ENCODE data around the gene C10orf95.
"Not testable (repeated sequence)": the region's sequence is repeated elsewhere in the genome, so short reads cannot be mapped to it uniquely, and the experiment has no call there.

The C10orf95 gene, protein sequence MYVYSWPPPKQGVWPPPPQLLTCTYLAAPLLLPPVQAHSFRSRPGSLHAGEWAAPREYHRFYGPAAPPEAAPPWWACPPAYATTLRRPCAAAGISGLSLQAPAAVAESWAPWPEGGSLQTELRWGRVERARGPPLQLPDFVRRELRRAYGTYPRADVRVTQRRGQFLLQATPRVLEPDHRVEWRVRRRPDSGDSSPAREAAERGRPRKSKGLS

DNA sequence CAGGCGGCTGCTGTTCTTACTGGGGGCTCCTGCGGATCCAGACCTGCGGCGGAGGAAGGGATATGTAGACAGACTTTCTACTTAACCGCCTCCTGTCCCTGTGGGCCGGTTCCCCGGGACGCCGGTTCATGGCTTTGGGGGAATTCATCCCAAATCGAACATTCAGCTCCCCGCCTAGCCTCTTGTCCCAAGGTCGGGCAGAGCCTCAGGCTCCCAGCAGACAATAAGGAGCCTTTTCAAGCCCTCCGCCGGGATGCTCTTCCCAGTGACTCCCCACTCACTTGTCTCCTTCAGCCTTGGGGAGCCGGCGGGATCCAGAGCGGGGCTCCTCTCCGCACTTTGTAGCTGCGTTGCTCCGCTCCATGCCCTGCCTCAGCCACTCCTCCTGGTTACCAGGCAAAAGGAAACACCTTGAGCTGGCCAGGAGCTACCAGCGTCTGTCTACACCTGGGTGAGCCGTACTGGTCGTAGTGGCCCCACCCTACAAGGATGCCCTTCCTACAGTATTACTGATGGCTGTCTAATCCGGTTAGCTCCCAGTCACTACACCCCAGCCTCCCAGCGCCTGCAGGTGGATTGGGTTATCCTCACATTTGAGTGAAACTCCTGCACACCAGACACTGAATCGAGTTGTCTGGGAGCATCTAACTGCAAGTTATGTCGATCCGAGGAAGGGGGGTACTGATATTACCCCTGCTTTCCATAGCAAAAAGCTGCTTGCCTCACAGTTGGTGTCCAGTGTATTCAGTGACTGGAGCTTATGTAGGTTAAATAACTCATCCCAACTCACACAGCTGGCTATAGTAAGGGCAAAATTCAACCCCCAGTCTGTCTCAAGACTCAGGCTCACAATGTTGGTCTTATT, at the start of gene C10orf95:
Gene C10orf95 (minus strand): TSS at position 439 of the 865 bp plus-strand sequence. CDS start 450 bp downstream, outside the sequence.
- no peak for DNase-seq

- not testable (repeated sequence) for DNase-seq
These were observed 49.3 kb upstream of the C10orf95 start for GRCh38 chr10:102500686-102501085.

DNA sequence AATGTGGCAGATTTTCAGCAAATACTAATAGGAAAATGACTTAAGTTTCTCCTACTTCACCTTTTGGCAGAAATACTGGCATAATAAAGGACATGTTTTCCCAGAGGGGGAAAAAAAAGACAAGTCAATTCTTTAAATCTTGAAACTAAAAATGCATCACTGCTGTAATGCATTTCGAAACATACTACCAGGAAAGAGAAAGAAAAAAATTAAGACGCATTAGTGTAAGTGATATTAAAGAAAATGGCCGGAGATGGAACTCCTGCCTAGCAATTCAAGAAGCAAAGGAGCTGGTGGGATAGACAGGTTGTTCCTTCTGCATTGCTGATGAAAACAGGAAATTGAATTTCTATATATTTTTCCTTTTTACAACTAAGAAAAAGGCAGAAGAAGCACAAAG, 48.0 kb upstream of the C10orf95 start:
- DNase-seq: no peak

DNA sequence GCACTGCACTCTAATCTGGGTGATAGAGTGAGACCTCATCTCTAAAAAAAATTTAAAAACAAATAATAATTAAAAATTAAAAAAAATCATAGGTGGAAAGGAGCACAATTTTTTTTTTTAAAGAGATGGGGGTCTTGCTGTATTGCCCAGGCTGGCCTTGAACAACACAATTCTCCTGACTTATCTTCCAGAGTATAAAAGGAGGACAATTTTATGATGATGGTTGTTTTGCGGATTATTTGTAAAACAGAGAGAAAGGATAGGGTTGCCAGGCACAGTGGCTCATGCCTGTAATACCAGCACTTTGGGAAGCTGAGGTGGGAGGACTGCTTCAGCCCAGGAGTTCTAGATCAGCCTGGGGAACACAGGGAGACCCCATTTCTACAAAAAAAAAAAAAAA, 46.2 kb upstream of the C10orf95 start:
- no peak for DNase-seq

- no peak for DNase-seq
These were observed 42.4 kb upstream of the C10orf95 start for GRCh38 chr10:102493771-102494170.

GRCh38 chr10:102492983-102493382, 41.6 kb upstream of the C10orf95 start:
- no peak for DNase-seq

DNA sequence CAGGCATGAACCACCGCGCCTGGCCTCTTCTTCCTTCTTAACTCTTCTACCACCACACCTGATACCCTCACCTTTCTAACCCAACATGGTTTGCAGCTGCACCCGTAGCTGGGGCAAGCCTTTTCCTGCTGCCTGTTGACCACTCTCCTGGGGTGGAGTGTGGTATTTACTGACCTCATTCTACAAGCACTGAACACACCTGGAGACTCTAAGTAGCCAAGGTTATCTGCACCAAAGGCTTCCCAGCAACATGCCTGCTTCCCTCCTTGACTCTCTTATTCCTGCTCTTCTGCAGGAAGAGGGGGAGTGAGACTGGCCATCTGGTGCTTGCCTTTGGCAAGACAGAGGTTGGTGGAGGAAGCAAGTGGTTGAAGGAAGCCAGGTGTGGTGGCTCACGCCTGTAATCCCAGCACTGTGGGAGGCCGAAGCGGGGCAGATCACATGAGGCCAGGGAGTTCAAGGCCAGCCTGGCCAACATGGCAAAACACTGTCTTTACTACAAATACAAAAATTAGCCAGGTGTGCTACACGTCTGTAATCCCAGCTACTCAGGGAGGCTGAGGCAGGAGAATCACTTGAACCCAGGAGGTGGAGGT, 41.1 kb upstream of the C10orf95 start:
- no peak for DNase-seq

DNA sequence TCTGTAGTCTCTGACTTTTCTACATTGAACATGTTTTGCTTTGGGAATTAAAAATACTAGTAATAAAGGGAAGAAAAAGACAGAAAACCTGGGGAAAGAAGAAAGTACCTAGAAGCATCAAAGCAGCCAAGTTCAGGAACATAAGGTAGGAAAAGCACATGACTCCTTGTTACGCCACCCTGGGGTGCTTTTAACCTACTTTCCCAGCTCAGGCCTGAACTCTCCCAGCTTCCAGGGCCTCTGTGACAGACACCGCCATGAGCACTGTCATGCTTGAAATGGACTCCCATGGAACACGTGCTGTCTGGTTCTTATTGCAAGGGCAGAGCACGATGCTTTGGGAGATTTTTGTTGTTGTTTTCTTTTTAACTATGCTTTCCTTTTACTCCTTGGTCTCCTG, 39.8 kb upstream of the C10orf95 start:
- no peak for DNase-seq

GRCh38 chr10:102485093-102485784, 33.9 kb upstream of the C10orf95 start:
- DNase-seq: no peak

DNA sequence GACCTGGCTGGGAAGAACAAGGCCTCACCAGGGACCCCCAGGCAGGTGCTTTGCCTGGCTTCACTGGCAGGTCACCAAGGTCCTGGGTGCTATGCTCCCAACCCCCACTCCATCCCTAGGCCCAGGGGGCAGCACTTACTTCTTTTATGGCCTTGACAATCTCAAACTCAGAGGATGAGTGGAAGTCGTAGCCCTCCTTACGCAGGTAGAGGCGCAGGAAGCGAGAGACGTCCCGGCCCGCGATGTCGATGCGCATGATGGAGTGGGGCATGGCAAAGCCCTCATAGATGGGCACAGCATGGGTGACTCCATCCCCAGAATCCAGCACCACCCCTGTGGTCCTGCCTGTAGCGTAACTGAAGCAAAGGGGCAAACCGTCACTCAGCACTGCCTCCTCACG, 32.7 kb upstream of the C10orf95 start:
- no peak for DNase-seq

DNA sequence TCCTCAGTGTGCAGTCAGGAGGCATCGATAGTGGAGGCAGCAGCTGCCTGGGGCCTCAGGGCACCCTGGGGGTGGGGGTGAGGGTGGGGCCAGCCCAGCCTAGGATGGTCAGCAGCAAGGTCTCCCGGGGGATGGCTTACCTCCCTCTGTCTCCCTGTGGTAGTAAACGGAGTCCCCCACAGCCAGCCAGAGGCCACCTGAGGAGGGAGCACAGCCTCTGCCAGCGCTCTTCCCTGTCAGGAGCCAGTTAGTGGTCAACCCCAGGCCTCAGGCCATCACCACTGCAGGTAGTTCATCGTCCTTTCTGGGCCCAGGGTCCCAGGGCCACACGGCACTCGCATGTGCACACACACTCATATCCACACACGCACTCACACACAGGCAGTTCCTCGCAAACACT, 29.1 kb upstream of the C10orf95 start:
- DNase-seq: no peak

- DNase-seq: no peak
These were observed 28.3 kb upstream of the C10orf95 start for GRCh38 chr10:102479651-102480050.

DNA sequence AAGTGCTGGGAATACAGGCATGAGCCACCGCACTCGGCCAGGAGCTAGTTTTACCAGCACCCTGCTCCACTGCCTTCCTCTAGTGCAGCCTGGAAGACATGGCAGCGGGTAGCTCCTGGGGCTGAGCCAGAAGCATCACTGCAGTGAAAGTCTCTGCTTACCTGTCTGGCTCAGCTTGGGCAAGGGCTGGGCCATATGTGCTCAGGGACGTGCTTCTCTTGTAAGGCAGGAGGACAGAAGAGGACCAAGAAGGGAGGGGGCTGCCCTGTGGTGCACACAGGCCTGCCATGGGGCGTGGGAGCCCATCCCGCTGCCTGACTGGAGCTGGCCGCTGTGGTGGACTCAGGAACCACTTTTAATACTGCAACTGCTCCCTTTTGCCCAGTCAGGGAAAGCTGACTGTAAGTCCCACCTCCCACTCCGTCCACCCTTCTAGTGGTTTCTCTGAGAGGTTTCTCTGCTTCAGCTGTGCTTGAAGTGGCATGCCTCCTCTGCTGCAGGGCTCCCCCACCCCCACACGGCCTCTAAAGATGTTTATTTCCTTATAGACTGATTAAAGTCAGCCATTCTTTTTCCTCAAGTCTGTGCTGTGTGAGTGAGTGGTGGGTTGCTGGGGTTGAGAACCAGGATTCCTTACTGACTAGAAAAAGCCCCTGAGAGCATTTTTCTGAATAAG, 25.3 kb upstream of the C10orf95 start:
- no peak for DNase-seq

DNA sequence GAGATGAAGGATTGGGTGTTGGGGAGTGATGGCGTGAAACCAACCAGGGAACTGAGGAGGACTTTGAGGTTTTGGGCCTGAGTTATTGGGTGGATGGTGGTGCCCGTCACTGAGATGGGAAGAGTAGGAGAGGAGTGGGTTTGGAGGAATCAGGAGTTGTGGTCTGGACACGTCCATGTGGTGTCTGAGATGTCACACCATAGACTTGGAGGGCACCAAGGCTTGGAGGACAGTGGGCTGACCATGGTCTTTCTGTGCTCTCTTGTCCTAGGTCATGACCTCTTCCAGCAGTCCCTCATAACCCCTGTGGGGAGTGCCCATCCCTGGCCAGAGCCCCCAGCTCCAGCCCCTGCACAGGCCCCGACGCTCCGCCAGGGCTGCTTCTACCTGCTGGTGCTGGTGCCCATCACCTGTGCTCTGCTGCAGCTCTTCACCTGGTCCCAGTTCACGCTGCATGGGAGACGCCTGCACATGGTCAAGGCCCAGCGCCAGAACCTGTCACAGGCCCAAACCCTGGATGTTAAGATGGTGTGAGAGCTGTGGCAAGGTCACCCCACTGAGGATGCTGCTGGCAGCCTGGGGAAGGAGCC, 24.2 kb upstream of the C10orf95 start:
- no peak for DNase-seq

GRCh38 chr10:102473445-102474331, 22.3 kb upstream of the C10orf95 start:
- no peak for DNase-seq

DNA sequence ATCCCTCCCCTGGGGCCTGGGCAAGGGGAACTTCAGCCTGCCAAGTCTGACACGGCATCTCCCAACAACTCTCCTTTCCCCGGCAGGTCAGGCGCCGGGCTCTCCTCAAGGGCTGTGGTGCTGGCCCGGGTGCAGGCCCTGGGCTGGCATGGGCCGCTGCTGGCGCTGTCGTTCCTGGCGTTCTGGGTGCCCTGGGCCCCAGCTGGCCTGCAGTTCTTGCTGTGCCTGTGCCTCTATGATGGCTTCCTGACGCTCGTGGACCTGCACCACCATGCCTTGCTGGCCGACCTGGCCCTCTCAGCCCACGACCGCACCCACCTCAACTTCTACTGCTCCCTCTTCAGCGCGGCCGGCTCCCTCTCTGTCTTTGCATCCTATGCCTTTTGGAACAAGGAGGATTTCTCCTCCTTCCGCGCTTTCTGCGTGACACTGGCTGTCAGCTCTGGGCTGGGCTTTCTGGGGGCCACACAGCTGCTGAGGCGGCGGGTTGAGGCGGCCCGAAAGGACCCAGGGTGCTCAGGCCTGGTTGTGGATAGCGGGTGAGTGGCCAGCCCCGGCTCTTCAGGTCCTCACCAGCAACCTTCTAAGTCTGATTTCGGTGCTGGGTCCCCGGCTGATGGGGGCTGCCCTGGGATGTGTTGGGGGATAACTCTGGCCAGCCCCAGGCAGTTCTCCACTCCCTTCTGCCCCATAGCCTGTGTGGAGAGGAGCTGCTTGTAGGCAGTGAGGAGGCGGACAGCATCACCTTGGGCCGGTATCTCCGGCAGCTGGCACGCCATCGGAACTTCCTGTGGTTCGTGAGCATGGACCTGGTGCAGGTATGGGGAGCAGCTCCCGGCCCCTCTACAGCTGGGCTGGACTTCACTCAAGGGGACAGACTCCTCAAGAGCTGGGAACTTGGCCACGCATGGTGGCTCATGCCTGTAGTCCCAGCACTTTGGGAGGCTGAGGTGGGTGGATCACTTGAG, 19.5 kb upstream of the C10orf95 start:
- no peak for DNase-seq

DNA sequence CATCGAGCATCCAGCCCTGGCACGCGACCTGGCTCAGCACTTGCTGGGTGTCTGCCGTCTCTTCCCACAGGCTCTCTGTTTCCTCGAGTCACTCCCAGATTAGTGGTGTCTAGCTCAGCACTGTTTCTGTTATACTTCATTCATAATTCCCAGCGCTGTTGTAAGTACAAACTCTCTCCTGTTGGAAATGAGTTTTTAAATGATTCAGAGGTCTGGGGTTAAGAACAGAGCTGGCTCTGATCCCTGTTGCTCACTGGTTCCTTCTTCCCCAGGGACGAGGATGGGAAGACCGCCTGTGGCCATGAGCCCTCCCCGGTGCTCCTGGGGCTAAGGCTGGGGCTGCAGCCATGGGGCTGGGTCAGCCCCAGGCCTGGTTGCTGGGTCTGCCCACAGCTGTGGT, 17.3 kb upstream of the C10orf95 start:
- DNase-seq: no peak

GRCh38 chr10:102467971-102468438, 16.7 kb upstream of the C10orf95 start:
- no peak for DNase-seq

DNA sequence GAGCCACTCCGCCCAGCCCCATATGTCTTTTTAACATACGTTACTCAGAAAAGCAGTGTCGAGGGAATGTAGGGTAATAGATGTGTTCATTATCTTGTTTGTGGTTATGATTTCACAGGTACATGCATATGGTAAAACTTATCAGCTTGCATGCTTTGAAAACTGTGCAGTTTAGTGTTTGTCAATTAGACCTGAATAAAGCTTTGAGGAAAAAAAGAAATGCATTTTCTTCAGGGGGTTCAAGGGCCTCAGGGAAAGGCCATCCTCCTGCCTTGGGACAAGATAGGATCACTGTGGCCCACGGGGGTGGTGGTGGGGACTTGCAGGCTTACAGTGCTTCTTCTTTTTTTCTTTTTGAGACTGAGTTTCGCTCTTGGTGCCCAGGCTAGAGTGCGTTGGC, 16.0 kb upstream of the C10orf95 start:
- no peak for DNase-seq

GRCh38 chr10:102465466-102465865, 14.1 kb upstream of the C10orf95 start:
- no peak for DNase-seq

Measured in NCI-H2029 (cell line).